Measurements from ENCODE around the gene MRPS26. TPM values are rescaled to one million over a fixed set of nuclear protein-coding genes. Genes with fewer than 3 reads are reported as not detected.

Gene MRPS26
- total RNA-seq, 2 donors from 2014 or later = 75.1 to 87.7 TPM

DNA sequence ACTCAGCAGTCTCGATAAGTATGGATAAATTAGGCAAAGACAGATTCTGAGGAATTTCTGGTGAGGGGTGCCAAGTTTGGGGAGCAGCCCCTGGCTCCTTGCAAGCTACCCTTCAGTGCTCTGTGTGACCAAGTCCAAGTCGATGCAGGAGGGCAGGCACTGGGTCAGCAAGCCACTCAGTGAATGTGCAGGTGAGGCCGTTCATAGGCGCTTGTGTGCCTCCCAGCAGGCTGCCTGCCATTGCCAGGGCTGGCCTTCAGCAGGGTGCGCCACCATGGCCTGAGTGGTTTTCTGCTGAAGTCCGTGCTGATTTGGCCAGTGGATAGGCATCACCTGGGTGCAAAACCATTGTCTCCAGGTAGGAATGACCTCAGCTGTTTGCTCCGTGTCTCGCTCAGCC lies 5.8 kb upstream of the MRPS26 start:
- H3K27me3 Mint-ChIP-seq (ENCODE audit: insufficient read depth) = no peaks in the 10 kb centered on the region
- 95 to 96% methylated on average over 5 to 8 of the region's 8 CpGs for WGBS, 2 experiments (ENCODE audit: insufficient coverage in 1 of 2, insufficient read length in 1 of 2)

DNA sequence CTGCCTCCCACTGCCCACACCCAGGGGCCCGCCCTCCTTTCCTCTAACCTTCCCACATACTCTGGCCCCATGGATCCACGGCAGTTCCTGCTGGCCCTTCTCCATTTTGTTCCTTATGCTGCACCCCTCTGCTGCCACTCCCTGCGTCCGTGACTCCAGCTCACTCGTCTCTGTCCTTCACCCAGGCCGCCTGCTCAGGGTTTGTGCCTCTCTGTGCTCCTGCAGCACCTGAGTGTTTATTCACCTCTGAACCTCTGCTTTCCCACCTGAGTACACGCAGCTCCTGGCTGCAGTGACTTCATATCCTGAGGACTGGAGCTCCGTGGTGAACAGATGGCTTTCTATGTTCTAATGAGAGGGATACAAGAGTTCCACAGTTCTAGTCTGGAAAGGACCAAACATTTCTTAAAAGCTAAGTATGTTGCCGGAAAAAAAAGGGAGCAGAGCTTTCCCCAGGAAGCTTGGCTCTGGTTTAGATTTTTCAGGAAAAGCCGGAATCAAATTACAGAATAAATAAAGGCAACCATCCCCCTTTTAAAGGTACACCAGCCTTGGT lies 3.9 kb upstream of the MRPS26 start:
- Histone ChIP-seq H3K36me3 (ENCODE audit: control insufficient read depth, insufficient read depth, low read length) (peaks cover 37% of the 10 kb centered on the region), H3K4me3 (ENCODE audit: low read length) (no peak overlapping the region), H3K9ac (ENCODE audit: extremely low read depth, low read length, poor library complexity, severe bottlenecking) (no peak overlapping the region), H3K27me3 (ENCODE audit: control insufficient read depth, insufficient read depth, low read length, poor library complexity, severe bottlenecking) (no peaks in the 10 kb centered on the region), H3K4me1 (ENCODE audit: control insufficient read depth, insufficient read depth, low read length) (peaks cover 13% of the 10 kb centered on the region), H3K27ac (ENCODE audit: low read depth, low read length) (peak overlapping the region; percentile 21), H3K9me3 (ENCODE audit: control insufficient read depth, low read length) (no peaks in the 10 kb centered on the region)
- no peak for DNase-seq
- TF ChIP-seq, protein P1, sequence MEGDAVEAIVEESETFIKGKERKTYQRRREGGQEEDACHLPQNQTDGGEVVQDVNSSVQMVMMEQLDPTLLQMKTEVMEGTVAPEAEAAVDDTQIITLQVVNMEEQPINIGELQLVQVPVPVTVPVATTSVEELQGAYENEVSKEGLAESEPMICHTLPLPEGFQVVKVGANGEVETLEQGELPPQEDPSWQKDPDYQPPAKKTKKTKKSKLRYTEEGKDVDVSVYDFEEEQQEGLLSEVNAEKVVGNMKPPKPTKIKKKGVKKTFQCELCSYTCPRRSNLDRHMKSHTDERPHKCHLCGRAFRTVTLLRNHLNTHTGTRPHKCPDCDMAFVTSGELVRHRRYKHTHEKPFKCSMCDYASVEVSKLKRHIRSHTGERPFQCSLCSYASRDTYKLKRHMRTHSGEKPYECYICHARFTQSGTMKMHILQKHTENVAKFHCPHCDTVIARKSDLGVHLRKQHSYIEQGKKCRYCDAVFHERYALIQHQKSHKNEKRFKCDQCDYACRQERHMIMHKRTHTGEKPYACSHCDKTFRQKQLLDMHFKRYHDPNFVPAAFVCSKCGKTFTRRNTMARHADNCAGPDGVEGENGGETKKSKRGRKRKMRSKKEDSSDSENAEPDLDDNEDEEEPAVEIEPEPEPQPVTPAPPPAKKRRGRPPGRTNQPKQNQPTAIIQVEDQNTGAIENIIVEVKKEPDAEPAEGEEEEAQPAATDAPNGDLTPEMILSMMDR (conservative IDR thresholded peaks at IDR 0.05) = no peak
- Mint-ChIP-seq H3K4me3 (no peak overlapping the region), H3K9me3 (no peaks in the 10 kb centered on the region), H3K27me3 (ENCODE audit: insufficient read depth) (no peaks in the 10 kb centered on the region), H3K27ac (peak overlapping the region; percentile 69), H3K36me3 (ENCODE audit: low read depth) (peaks cover 31% of the 10 kb centered on the region), H3K4me1 (peaks cover 27% of the 10 kb centered on the region)
- WGBS, 2 experiments (ENCODE audit: insufficient coverage in 1 of 2, insufficient read length in 1 of 2) = 80 to 84% methylated on average over 10 of the region's 10 CpGs

More for the DNA sequence above, 5.8 kb upstream of the MRPS26 start:
- H3K9me3 Mint-ChIP-seq = no peaks in the 10 kb centered on the region
- H3K9ac ChIP-seq (ENCODE audit: extremely low read depth, low read length, poor library complexity, severe bottlenecking) = no peak overlapping the region
- no peaks in the 10 kb centered on the region for H3K27me3 ChIP-seq (ENCODE audit: control insufficient read depth, insufficient read depth, low read length, poor library complexity, severe bottlenecking)
- peaks cover 51% of the 10 kb centered on the region for H3K36me3 ChIP-seq (ENCODE audit: control insufficient read depth, insufficient read depth, low read length)
- no peak overlapping the region for H3K27ac ChIP-seq (ENCODE audit: low read depth, low read length)
- DNase-seq = no peak
- peaks cover 44% of the 10 kb centered on the region for H3K36me3 Mint-ChIP-seq (ENCODE audit: low read depth)
- TF ChIP-seq, protein P1 (conservative IDR thresholded peaks at IDR 0.05) = no peak
- no peak overlapping the region for H3K4me3 Mint-ChIP-seq
- peaks cover 11% of the 10 kb centered on the region for H3K4me1 ChIP-seq (ENCODE audit: control insufficient read depth, insufficient read depth, low read length)
- H3K4me3 ChIP-seq (ENCODE audit: low read length) = no peak overlapping the region
- H3K4me1 Mint-ChIP-seq = peaks cover 21% of the 10 kb centered on the region
- H3K9me3 ChIP-seq (ENCODE audit: control insufficient read depth, low read length) = no peaks in the 10 kb centered on the region
- H3K27ac Mint-ChIP-seq = no peak overlapping the region

DNA sequence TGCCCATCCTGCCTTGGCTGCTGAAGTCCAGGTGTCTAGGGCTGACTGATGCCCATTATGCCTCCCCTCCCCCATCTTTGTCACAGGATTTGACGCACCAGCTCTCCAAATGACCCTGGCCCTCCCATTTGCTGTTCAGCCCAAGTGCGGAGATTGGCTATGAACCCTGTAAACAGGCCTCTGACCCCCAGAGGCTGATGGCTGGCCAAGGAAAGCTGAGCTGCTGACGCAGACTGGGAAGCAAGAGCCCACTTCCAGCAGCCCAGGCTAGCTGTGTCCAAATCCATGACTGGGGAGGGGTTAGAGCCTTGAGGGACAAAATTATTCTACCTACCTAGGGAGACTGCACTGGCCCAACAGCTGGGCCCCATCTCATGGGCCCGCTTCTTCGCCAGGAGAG lies 3.2 kb upstream of the MRPS26 start:
- Mint-ChIP-seq H3K27me3 (ENCODE audit: insufficient read depth) (no peaks in the 10 kb centered on the region), H3K27ac (no peak overlapping the region), H3K36me3 (ENCODE audit: low read depth) (peaks cover 33% of the 10 kb centered on the region), H3K4me1 (peaks cover 29% of the 10 kb centered on the region), H3K9me3 (no peaks in the 10 kb centered on the region), H3K4me3 (no peak overlapping the region)
- H3K9me3 ChIP-seq (ENCODE audit: control insufficient read depth, low read length) = no peaks in the 10 kb centered on the region
- H3K27me3 ChIP-seq (ENCODE audit: control insufficient read depth, insufficient read depth, low read length, poor library complexity, severe bottlenecking) = no peaks in the 10 kb centered on the region
- no peak for DNase-seq
- peaks cover 33% of the 10 kb centered on the region for H3K36me3 ChIP-seq (ENCODE audit: control insufficient read depth, insufficient read depth, low read length)
- no peak overlapping the region for H3K4me3 ChIP-seq (ENCODE audit: low read length)
- WGBS, 2 experiments (ENCODE audit: insufficient coverage in 1 of 2, insufficient read length in 1 of 2) = 93% methylated on average over 5 of the region's 5 CpGs; no CpG with 5 or more reads in 1 of the 2 experiments
- TF ChIP-seq, protein P1 (conservative IDR thresholded peaks at IDR 0.05) = no peak
- H3K9ac ChIP-seq (ENCODE audit: extremely low read depth, low read length, poor library complexity, severe bottlenecking) = no peak overlapping the region
- peaks cover 13% of the 10 kb centered on the region for H3K4me1 ChIP-seq (ENCODE audit: control insufficient read depth, insufficient read depth, low read length)
- H3K27ac ChIP-seq (ENCODE audit: low read depth, low read length) = no peak overlapping the region

Measured in endodermal cell (in vitro differentiated cells).